Measurements from ENCODE around the gene YDJC. TPM values are rescaled to one million over a fixed set of nuclear protein-coding genes. Genes with fewer than 3 reads are reported as not detected.

YDJC gene
- total and polyA plus RNA-seq, 9 of the 15 experiments (the other 6 are each of a cell fraction or from before 2014, with no cell fraction given), result 13.5 to 871 (median 164) TPM

GRCh38 chr22:21587803-21588611 is 41.8 kb downstream of the YDJC start (continued):
- TF ChIP-seq TFE3 (CRISPR knock-in tag; IDR thresholded peaks at IDR 0.05), result no peak
- no peak for TF ChIP-seq CBFA2T2 (conservative IDR thresholded peaks at IDR 0.05)
- no peak; the same call in 1 of the 2 replicates for TF ChIP-seq ZSCAN32 (CRISPR knock-in tag; IDR thresholded peaks at IDR 0.05)
- TF ChIP-seq POLR2G (IDR thresholded peaks at IDR 0.05; ENCODE audit: low read depth, low read length), result no peak
- no peak for TF ChIP-seq AFF1 (IDR thresholded peaks at IDR 0.05; ENCODE audit: low read depth in 1 of 2, partially characterized antibody in 2 of 2)
- TF ChIP-seq BRF1 (IDR thresholded peaks at IDR 0.05; ENCODE audit: borderline replicate concordance, extremely low read depth, insufficient read length), result no peak
- TF ChIP-seq HDAC6 (IDR thresholded peaks at IDR 0.05; ENCODE audit: low read depth, low read length), result no peak
- no peak for TF ChIP-seq ZBTB43 (CRISPR knock-in tag; IDR thresholded peaks at IDR 0.05)
- no peak for TF ChIP-seq HDAC2 (IDR thresholded peaks at IDR 0.05)
- TF ChIP-seq KDM4B (IDR thresholded peaks at IDR 0.05; ENCODE audit: borderline replicate concordance in 2 of 2, low read depth in 1 of 2), result no peak
- TF ChIP-seq CEBPB (tag; IDR thresholded peaks at IDR 0.05), result no peak
- no peak for TF ChIP-seq ZNF436 (CRISPR knock-in tag; IDR thresholded peaks at IDR 0.05)
- TF ChIP-seq XRCC3 (IDR thresholded peaks at IDR 0.05), result no peak
- TF ChIP-seq CSDE1 (IDR thresholded peaks at IDR 0.05), result no peak
- no peak for TF ChIP-seq ZFP1 (CRISPR knock-in tag; IDR thresholded peaks at IDR 0.05)
- TF ChIP-seq SNRNP70 (optimal IDR thresholded peaks at IDR 0.05; ENCODE audit: low read depth, low read length), result no peak
- TF ChIP-seq FOXA3 (CRISPR knock-in tag; conservative IDR thresholded peaks at IDR 0.05 in 1 of 2, IDR thresholded peaks at IDR 0.05 in 1 of 2), result peak in 1 of 2 experiments; percentile 92; a peak in 2 of 4 replicates
- TF ChIP-seq GTF2A2 (tag; IDR thresholded peaks at IDR 0.05), result no peak
- no peak for TF ChIP-seq RBM15 (IDR thresholded peaks at IDR 0.05; ENCODE audit: insufficient read depth, low read length)
- no peak for TF ChIP-seq SIN3B (IDR thresholded peaks at IDR 0.05; ENCODE audit: low read depth)
- no peak for TF ChIP-seq HNRNPK (IDR thresholded peaks at IDR 0.05; ENCODE audit: low read depth, low read length, poor library complexity, severe bottlenecking)
- TF ChIP-seq BCL6 (CRISPR knock-in tag; IDR thresholded peaks at IDR 0.05), result no peak

Data from K562 (cell line).